CD14-positive monocyte (primary cell): ENCODE results near the gene SLC26A11. TPM values are rescaled to one million over a fixed set of nuclear protein-coding genes. Genes with fewer than 3 reads are reported as not detected.

ENCODE experiments used
- DNase-seq, 3 donors: peaks; one replicate each; pipeline ENCODE4 v3.0.0-alpha.2; 2011 to 2022
- H2AFZ ChIP-seq: 2 replicates; pipeline ENCODE4 v1.6.0; 2012; ENCODE audit warnings: mild to moderate bottlenecking, low read depth, low read length, inconsistent platforms; ENCODE audit not compliant: insufficient read depth, poor library complexity, severe bottlenecking
- H3K27ac ChIP-seq, 2 donors: 1 replicate in 1 of 2; 2 replicates in 1 of 2; pipeline ENCODE4 v1.5.1; 2012 to 2013; ENCODE audit warnings: low read length in 2 of 2, control low read depth in 1 of 2, inconsistent platforms in 1 of 2, low read depth in 1 of 2, mild to moderate bottlenecking in 1 of 2
- H3K27me3 ChIP-seq, 2 donors: one replicate each; pipeline versions ENCODE4 v1.6.0 to v1.6.1; 2011 to 2013; ENCODE audit warnings: low read length in 2 of 2; ENCODE audit not compliant: control insufficient read depth in 2 of 2, insufficient read depth in 2 of 2
- H3K36me3 ChIP-seq, 2 donors: replicated peaks in 1 of 2; 1 replicate in 1 of 2; 2 replicates in 1 of 2; pipeline versions ENCODE4 v1.5.1 to v1.6.1; 2012 to 2013; ENCODE audit warnings: low read length in 2 of 2, control low read depth in 1 of 2, inconsistent platforms in 1 of 2, mild to moderate bottlenecking in 1 of 2; ENCODE audit not compliant: insufficient read depth in 2 of 2, control insufficient read depth in 1 of 2
- H3K4me1 ChIP-seq, 2 donors: 1 replicate in 1 of 2; 2 replicates in 1 of 2; pipeline versions ENCODE4 v1.5.1 to v1.6.1; 2012 to 2013; ENCODE audit warnings: low read length in 2 of 2, control low read depth in 1 of 2, inconsistent platforms in 1 of 2, mild to moderate bottlenecking in 1 of 2, moderate library complexity in 1 of 2; ENCODE audit not compliant: insufficient read depth in 2 of 2, control insufficient read depth in 1 of 2
- H3K4me2 ChIP-seq: replicated peaks from 2 replicates; pipeline ENCODE3; 2012; ENCODE audit warnings: low read length, moderate library complexity, mild to moderate bottlenecking; ENCODE audit not compliant: poor library complexity, severe bottlenecking; ENCODE audit errors: extremely low read depth
- H3K4me3 ChIP-seq, 3 experiments: fragments of 200-600 bp in 1 of 3; sonication (generic) in 1 of 3; replicated peaks in 1 of 3; 1 replicate in 2 of 3; 2 replicates in 1 of 3; pipeline ENCODE4 v1.5.1; 2011 to 2013; ENCODE audit warnings: low read length in 3 of 3, mild to moderate bottlenecking in 3 of 3, control low read depth in 2 of 3, low read depth in 2 of 3, inconsistent platforms in 1 of 3, moderate library complexity in 1 of 3
- H3K79me2 ChIP-seq: 2 replicates; pipeline ENCODE4 v1.6.0; 2012; ENCODE audit warnings: mild to moderate bottlenecking, control low read depth, inconsistent platforms, low read length, moderate library complexity; ENCODE audit not compliant: insufficient read depth
- H3K9ac ChIP-seq: 2 replicates; pipeline ENCODE4 v1.6.0; 2017; ENCODE audit warnings: low read length, mild to moderate bottlenecking; ENCODE audit not compliant: insufficient read depth, poor library complexity, severe bottlenecking
- H3K9me3 ChIP-seq, 2 donors: replicated peaks in 1 of 2; 1 replicate in 1 of 2; 2 replicates in 1 of 2; pipeline versions ENCODE4 v1.5.1 to v1.6.1; 2012 to 2013; ENCODE audit warnings: low read length in 2 of 2, control low read depth in 1 of 2; ENCODE audit not compliant: control insufficient read depth in 1 of 2, insufficient read depth in 1 of 2
- H4K20me1 ChIP-seq: 2 replicates; pipeline ENCODE4 v1.6.0; 2012; ENCODE audit warnings: mild to moderate bottlenecking, low read length, control low read depth, moderate library complexity; ENCODE audit not compliant: insufficient read depth
- H3K27ac Mint-ChIP-seq, 7 donors: one replicate each; pipeline ENCODE4 v1.8.0; 2020; ENCODE audit warnings: mild to moderate bottlenecking in 7 of 7, mixed read lengths in 7 of 7, moderate library complexity in 6 of 7, inconsistent platforms in 2 of 7
- H3K27me3 Mint-ChIP-seq, 3 donors: one replicate each; pipeline ENCODE4 v1.8.0; 2021 to 2022; ENCODE audit warnings: low read depth in 3 of 3, mild to moderate bottlenecking in 3 of 3, mixed read lengths in 3 of 3, moderate library complexity in 3 of 3, inconsistent platforms in 1 of 3
- H3K36me3 Mint-ChIP-seq, 2 donors: one replicate each; pipeline ENCODE4 v1.8.0; 2020; ENCODE audit warnings: mixed read lengths in 2 of 2, inconsistent platforms in 1 of 2, mild to moderate bottlenecking in 1 of 2
- H3K4me1 Mint-ChIP-seq: one replicate; pipeline ENCODE4 v1.8.0; 2020; ENCODE audit warnings: mild to moderate bottlenecking, mixed read lengths
- H3K4me3 Mint-ChIP-seq, 2 donors: one replicate each; pipeline ENCODE4 v1.8.0; 2020; ENCODE audit warnings: mild to moderate bottlenecking in 2 of 2, mixed read lengths in 2 of 2, moderate library complexity in 1 of 2
- H3K9me3 Mint-ChIP-seq, 7 donors: one replicate each; pipeline ENCODE4 v1.8.0; 2020 to 2022; ENCODE audit warnings: mixed read lengths in 7 of 7, mild to moderate bottlenecking in 6 of 7, moderate library complexity in 6 of 7, inconsistent platforms in 2 of 7
- WGBS: methylation state at CpG from one replicate; pipeline ENCODE4 v1.1.5; 2013; ENCODE audit warnings: missing lambda C conversion rate; ENCODE audit not compliant: insufficient coverage; 5-methylcytosine and 5-hydroxymethylcytosine counted together
- intact Hi-C, 2 donors: fragments of 100-400 bp; cut with micrococcal nuclease; formaldehyde crosslinking; loops; one replicate each; pipeline versions ENCODE4 v1.15.0 to v1.15.1; 2023
- polyA plus RNA-seq, 3 donors: library from polyadenylated mRNA; depleted of rRNA in 1 of 3; unstranded in 2 of 3; stranded (reverse) in 1 of 3; fragments of 300-500 nt in 2 of 3; fragments of >200 nt in 1 of 3; fragmentation: Illumina TruSeq in 2 of 3; gene quantifications; 1 replicate in 2 of 3; 2 replicates in 1 of 3; pipeline ENCODE4 v1.2.3, GENCODE V29; 2012 to 2021
- TF ChIP-seq, protein P1 (sequence below): fragments of 200-600 bp; IDR thresholded peaks from one replicate; pipeline ENCODE4 v1.8.0; 2022; ENCODE audit warnings: antibody characterized with exemption, mild to moderate bottlenecking

SLC26A11 gene
- polyA plus RNA-seq, 3 donors: 1.8 to 29.7 (median 2.6) TPM

DNA sequence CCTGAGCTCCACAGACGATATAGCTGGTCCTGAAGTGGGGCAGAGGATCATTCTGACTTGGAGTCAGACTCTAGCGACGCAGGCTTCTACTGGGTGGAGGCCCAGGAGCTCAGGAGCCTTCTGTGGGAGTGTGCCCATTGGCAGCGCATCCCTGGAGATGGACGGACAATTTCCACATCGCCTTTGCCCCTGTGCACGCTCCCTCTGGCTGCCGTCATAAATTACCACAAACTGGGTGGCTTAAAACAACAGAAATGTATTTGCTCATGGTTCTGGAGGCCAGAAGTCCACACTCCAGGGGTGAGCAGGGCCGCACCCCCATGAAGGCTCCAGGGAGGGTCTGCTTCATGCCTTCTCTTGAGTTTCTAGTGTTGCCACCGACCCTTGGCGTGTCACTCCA, 43.5 kb upstream of the SLC26A11 start:
- Histone ChIP-seq H3K9ac (no peak overlapping the region), H3K4me3 (no peak overlapping the region), H4K20me1 (no peaks in the 10 kb centered on the region), H3K4me2 (no peak overlapping the region), H3K9me3 (no peaks in the 10 kb centered on the region), H3K27me3 (no peaks in the 10 kb centered on the region), H3K79me2 (no peaks in the 10 kb centered on the region), H3K27ac (no peak overlapping the region), H3K4me1 (no peaks in the 10 kb centered on the region), H2AFZ (no peak overlapping the region), H3K36me3 (no peaks in the 10 kb centered on the region)
- 99% methylated on average over 7 of the region's 11 CpGs for WGBS
- intact Hi-C loops: no loop called here
- no peak overlapping the region for H3K4me3 Mint-ChIP-seq
- peak overlapping the region in 1 of 7 donors; percentile 57 for H3K27ac Mint-ChIP-seq
- no peaks in the 10 kb centered on the region for H3K36me3 Mint-ChIP-seq
- peaks cover 0 to 3% (median 0%) of the 10 kb centered on the region in 7 donors for H3K9me3 Mint-ChIP-seq
- TF ChIP-seq, protein P1, sequence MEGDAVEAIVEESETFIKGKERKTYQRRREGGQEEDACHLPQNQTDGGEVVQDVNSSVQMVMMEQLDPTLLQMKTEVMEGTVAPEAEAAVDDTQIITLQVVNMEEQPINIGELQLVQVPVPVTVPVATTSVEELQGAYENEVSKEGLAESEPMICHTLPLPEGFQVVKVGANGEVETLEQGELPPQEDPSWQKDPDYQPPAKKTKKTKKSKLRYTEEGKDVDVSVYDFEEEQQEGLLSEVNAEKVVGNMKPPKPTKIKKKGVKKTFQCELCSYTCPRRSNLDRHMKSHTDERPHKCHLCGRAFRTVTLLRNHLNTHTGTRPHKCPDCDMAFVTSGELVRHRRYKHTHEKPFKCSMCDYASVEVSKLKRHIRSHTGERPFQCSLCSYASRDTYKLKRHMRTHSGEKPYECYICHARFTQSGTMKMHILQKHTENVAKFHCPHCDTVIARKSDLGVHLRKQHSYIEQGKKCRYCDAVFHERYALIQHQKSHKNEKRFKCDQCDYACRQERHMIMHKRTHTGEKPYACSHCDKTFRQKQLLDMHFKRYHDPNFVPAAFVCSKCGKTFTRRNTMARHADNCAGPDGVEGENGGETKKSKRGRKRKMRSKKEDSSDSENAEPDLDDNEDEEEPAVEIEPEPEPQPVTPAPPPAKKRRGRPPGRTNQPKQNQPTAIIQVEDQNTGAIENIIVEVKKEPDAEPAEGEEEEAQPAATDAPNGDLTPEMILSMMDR: no peak
- no peaks in the 10 kb centered on the region for H3K4me1 Mint-ChIP-seq
- DNase-seq: no peak
- H3K27me3 Mint-ChIP-seq: peaks cover 3 to 23% (median 10%) of the 10 kb centered on the region in 3 donors

DNA sequence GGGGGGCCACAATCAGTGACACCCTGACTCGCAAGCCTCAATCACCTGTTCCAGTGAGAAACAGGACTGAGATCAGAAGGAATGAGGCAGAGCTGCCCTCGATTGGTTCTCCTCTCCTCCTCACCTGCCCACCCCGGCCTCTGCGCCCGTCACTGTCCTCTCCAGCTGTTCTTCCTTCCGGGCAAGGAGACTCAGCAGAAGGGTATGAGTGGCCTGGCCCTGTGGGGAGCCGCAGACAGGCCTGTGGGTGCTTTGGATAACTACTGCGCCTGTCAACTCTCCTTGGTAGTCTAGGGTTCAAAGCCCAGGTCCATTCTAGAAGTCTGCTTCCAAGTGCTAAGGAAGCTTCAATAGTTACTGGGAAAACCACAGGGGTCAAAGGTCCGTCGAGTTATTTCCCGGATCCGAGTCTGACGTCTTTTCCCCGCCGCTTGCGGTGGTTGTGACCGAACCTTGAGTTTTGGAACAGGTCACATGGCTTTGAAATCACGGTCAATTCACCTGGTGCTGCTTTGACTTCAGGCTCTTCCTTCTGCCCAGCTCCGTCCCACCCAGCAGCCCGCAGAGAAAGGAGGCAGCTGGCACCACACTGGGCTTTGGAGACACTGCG, 42.1 kb upstream of the SLC26A11 start:
- Mint-ChIP-seq H3K4me3 (no peak overlapping the region), H3K27ac (no peak overlapping the region), H3K36me3 (no peaks in the 10 kb centered on the region), H3K9me3 (peaks cover 0 to 3% (median 0%) of the 10 kb centered on the region in 7 donors), H3K4me1 (no peaks in the 10 kb centered on the region), H3K27me3 (peaks cover 5 to 21% (median 10%) of the 10 kb centered on the region in 3 donors)
- no peaks in the 10 kb centered on the region for H3K27me3 ChIP-seq
- no peak overlapping the region for H3K4me2 ChIP-seq
- intact Hi-C loops: no loop called here
- H2AFZ ChIP-seq: no peak overlapping the region
- TF ChIP-seq, protein P1: no peak
- H3K27ac ChIP-seq: no peak overlapping the region
- H3K4me1 ChIP-seq: no peaks in the 10 kb centered on the region
- no peak for DNase-seq
- no peaks in the 10 kb centered on the region for H3K9me3 ChIP-seq
- 90% methylated on average over 18 of the region's 21 CpGs for WGBS
- no peak overlapping the region for H3K9ac ChIP-seq
- H4K20me1 ChIP-seq: no peaks in the 10 kb centered on the region
- no peaks in the 10 kb centered on the region for H3K79me2 ChIP-seq
- no peaks in the 10 kb centered on the region for H3K36me3 ChIP-seq
- H3K4me3 ChIP-seq: no peak overlapping the region
